Adrenal gland (tissue), 5 donors: ENCODE measurements around the gene CPEB1.

Source experiments
- POLR2A ChIP-seq, 2 donors: fragments of 450-650 bp; IDR thresholded peaks; one replicate each; pipeline ENCODE4 v1.6.1; 2017; ENCODE audit warnings: antibody characterized with exemption in 2 of 2, mild to moderate bottlenecking in 2 of 2, moderate library complexity in 1 of 2
- TF ChIP-seq, protein P1 (sequence below), 6 experiments: fragments of 450-650 bp in 4 of 6; fragments of 200-600 bp in 2 of 6; sonication (generic) in 1 of 6; IDR thresholded peaks; 1 replicate in 5 of 6; 2 replicates in 1 of 6; pipeline versions ENCODE4 v1.5.1 to v1.8.0; 2016 to 2021; ENCODE audit warnings: antibody characterized with exemption in 6 of 6, mild to moderate bottlenecking in 2 of 6, moderate library complexity in 1 of 6
- donor health status: DM: no; HTN: no; CAD: no.

DNA sequence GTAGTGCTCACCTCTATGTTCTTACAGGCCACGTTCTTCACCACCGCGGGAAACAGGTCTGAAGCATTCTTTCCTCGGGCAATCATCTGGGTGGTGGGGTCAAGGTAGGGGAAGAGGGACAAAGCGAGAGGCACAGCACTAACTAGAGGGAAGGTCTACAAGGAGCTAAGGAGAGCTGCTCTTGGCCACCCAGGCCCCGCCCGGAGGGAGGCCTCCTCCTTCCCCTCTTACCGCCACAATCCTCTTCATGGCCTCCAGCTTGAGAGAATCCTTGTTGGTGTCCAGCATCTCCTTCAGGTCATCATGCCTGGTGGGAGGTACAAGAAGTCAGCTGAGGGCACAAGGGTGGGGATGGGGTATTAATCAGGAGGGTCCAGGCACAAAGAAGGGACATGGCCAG, 42.0 kb upstream of the CPEB1 start:
- TF ChIP-seq, protein P1, sequence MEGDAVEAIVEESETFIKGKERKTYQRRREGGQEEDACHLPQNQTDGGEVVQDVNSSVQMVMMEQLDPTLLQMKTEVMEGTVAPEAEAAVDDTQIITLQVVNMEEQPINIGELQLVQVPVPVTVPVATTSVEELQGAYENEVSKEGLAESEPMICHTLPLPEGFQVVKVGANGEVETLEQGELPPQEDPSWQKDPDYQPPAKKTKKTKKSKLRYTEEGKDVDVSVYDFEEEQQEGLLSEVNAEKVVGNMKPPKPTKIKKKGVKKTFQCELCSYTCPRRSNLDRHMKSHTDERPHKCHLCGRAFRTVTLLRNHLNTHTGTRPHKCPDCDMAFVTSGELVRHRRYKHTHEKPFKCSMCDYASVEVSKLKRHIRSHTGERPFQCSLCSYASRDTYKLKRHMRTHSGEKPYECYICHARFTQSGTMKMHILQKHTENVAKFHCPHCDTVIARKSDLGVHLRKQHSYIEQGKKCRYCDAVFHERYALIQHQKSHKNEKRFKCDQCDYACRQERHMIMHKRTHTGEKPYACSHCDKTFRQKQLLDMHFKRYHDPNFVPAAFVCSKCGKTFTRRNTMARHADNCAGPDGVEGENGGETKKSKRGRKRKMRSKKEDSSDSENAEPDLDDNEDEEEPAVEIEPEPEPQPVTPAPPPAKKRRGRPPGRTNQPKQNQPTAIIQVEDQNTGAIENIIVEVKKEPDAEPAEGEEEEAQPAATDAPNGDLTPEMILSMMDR (IDR thresholded peaks at IDR 0.05), result no peak
- TF ChIP-seq POLR2A (IDR thresholded peaks at IDR 0.05), result no peak
